HepG2 (cell line): ENCODE results near the gene STAT4. TPM values are rescaled to one million over a fixed set of nuclear protein-coding genes. Genes with fewer than 3 reads are reported as not detected.

Experiments
- ATAC-seq: fragments of 200-7000 bp; cut with Tn5 transposase; 3 replicates; pipeline ENCODE4 v1.9.1; 2020; ENCODE audit warnings: mild to moderate bottlenecking, moderate library complexity
- BruUV-seq: library from RNA; stranded (reverse); fragments of 400-500 nt; replicated peaks from 2 replicates; lab custom pipeline; 2021; lab: Mats Ljungman, UMichigan
- CTCF ChIA-PET: fragments of 300-600 bp; formaldehyde crosslinking; extraction: SDS; loops from one replicate; lab custom pipeline; 2021; ENCODE audit warnings: low total read pairs, inconsistent platforms, low intra/inter-chr PET ratio; lab: Yijun Ruan, JAX
- POLR2A ChIA-PET: fragments of 350-600 bp; sonication (Branson Sonifier 250); formaldehyde crosslinking; loops from one replicate; lab custom pipeline; 2020; ENCODE audit warnings: antibody characterized with exemption, inconsistent platforms; lab: Yijun Ruan, JAX
- DNase-seq: peaks from one replicate; pipeline ENCODE4 v3.0.0-alpha.2; 2015; ENCODE audit warnings: low spot score
- FAIRE-seq: peaks from 3 replicates; lab custom pipeline; 2011; peaks lifted over from hg19 to GRCh38; lab: Jason Lieb, UNC
- H2AFZ ChIP-seq: one replicate; pipeline ENCODE4 v1.6.1; 2011; ENCODE audit warnings: low read length, inconsistent platforms
- H3K27ac ChIP-seq: fragments of 300-600 bp; 3 replicates; pipeline ENCODE4 v1.8.0; 2011; ENCODE audit warnings: mixed run types, mild to moderate bottlenecking, mixed read lengths, low read length, inconsistent platforms; ENCODE audit not compliant: insufficient read depth; ENCODE audit errors: extremely low read length
- H3K27me3 ChIP-seq, 2 experiments: fragments of 200-600 bp in 1 of 2; 2 replicates in 1 of 2; 3 replicates in 1 of 2; pipeline versions ENCODE4 v1.6.0 to v1.8.0; 2011; ENCODE audit warnings: low read length in 2 of 2, mild to moderate bottlenecking in 2 of 2, moderate library complexity in 2 of 2, inconsistent platforms in 1 of 2; ENCODE audit not compliant: insufficient read depth in 2 of 2, control insufficient read depth in 1 of 2
- H3K36me3 ChIP-seq, 2 experiments: fragments of 200-600 bp in 1 of 2; replicated peaks in 1 of 2; 2 replicates in 1 of 2; 3 replicates in 1 of 2; pipeline versions ENCODE4 v1.5.1 to v1.8.0; 2011; ENCODE audit warnings: low read length in 2 of 2, inconsistent platforms in 1 of 2; ENCODE audit not compliant: insufficient read depth in 2 of 2, control insufficient read depth in 1 of 2
- H3K4me1 ChIP-seq: 2 replicates; pipeline ENCODE4 v1.5.1; 2012; ENCODE audit warnings: low read length, inconsistent platforms; ENCODE audit not compliant: insufficient read depth
- H3K4me2 ChIP-seq: 2 replicates; pipeline ENCODE4 v1.6.0; 2011; ENCODE audit warnings: low read depth, low read length, inconsistent platforms
- H3K4me3 ChIP-seq, 3 experiments: fragments of 200-600 bp in 1 of 3; sonication (generic), shearing (Covaris generic) in 1 of 3; replicated peaks in 1 of 3; 2 replicates each; pipeline ENCODE4 v1.5.1; 2011 to 2016; ENCODE audit warnings: low read length in 3 of 3, inconsistent platforms in 2 of 3, low read depth in 2 of 3, mild to moderate bottlenecking in 2 of 3, control low read depth in 1 of 3, mixed read lengths in 1 of 3; ENCODE audit not compliant: insufficient read depth in 1 of 3
- H3K79me2 ChIP-seq: one replicate; pipeline ENCODE4 v1.6.1; 2011; ENCODE audit warnings: low read length, inconsistent platforms; ENCODE audit not compliant: insufficient read depth
- H3K9ac ChIP-seq: 2 replicates; pipeline ENCODE4 v1.6.0; 2011; ENCODE audit warnings: mild to moderate bottlenecking, low read depth, low read length, inconsistent platforms; ENCODE audit not compliant: insufficient read depth
- H3K9me3 ChIP-seq: 2 replicates; pipeline ENCODE4 v1.5.1; 2012; ENCODE audit warnings: mild to moderate bottlenecking, low read length
- H4K20me1 ChIP-seq: 2 replicates; pipeline ENCODE4 v1.6.0; 2011; ENCODE audit warnings: inconsistent platforms, mild to moderate bottlenecking, low read length, moderate library complexity; ENCODE audit not compliant: insufficient read depth
- IKZF4 ChIP-seq: sonication (generic); formaldehyde crosslinking; IDR thresholded peaks from 2 replicates; pipeline ENCODE4 v1.5.1; 2020; ENCODE audit warnings: borderline replicate concordance, mild to moderate bottlenecking, low read depth, missing genetic modification reagents; ENCODE audit errors: not compliant biosample characterization
- KDM5B ChIP-seq: sonication (generic); formaldehyde crosslinking; IDR thresholded peaks from 2 replicates; pipeline ENCODE4 v1.4.0; 2020; ENCODE audit warnings: missing genetic modification reagents, mild to moderate bottlenecking, borderline replicate concordance
- MTF1 ChIP-seq: sonication (generic); formaldehyde crosslinking; IDR thresholded peaks from 2 replicates; pipeline ENCODE4 v1.5.0; 2020; ENCODE audit warnings: missing genetic modification reagents
- MXD3 ChIP-seq: IDR thresholded peaks from 2 replicates; pipeline ENCODE4 v1.6.1; 2016; ENCODE audit warnings: mild to moderate bottlenecking, missing biosample characterization, missing genetic modification reagents
- SP5 ChIP-seq: IDR thresholded peaks from 2 replicates; pipeline ENCODE4 v1.6.1; 2016; ENCODE audit warnings: low read depth, borderline replicate concordance
- XBP1 ChIP-seq: sonication (generic); formaldehyde crosslinking; IDR thresholded peaks from 2 replicates; pipeline ENCODE4 v1.5.0; 2020; ENCODE audit warnings: missing genetic modification reagents
- ZNF33A ChIP-seq: sonication (generic); formaldehyde crosslinking; IDR thresholded peaks from 2 replicates; pipeline ENCODE4 v1.5.1; 2020; ENCODE audit warnings: missing genetic modification reagents, mild to moderate bottlenecking, moderate library complexity, borderline replicate concordance
- WGBS: methylation state at CpG from one replicate; pipeline ENCODE4 v1.1.6; 2017; ENCODE audit warnings: low lambda C conversion rate; 5-methylcytosine and 5-hydroxymethylcytosine counted together
- in situ Hi-C: cut with HindIII; loops from 2 replicates; pipeline ENCODE4 v1.10.0; 2017; ENCODE audit warnings: low pct_unique_long_range_greater_than_20kb; ENCODE audit not compliant: extremely low pct_ligation_motif_present
- intact Hi-C: fragments of 100-400 bp; cut with micrococcal nuclease; formaldehyde crosslinking; loops from one replicate; pipeline ENCODE4 v1.10.0; 2022; ENCODE audit not compliant: unreplicated experiment
- polyA plus RNA-seq, 8 experiments: library from polyadenylated mRNA; depleted of rRNA in 3 of 8; stranded (reverse) in 7 of 8; unstranded in 1 of 8; fragments of >200 nt; fragmentation: Illumina TruSeq in 4 of 8; extraction: Trizol in 4 of 8; gene quantifications; 2 replicates each; pipeline versions ENCODE4 v1.2.1 to v1.2.3, GENCODE V29; 2011 to 2016; ENCODE audit warnings: low read depth in 4 of 8, missing spikeins in 1 of 8, mixed read lengths in 1 of 8; ENCODE audit not compliant: insufficient read depth in 1 of 8
- total RNA-seq, 5 experiments: library from RNA; depleted of rRNA; stranded (reverse); fragments of >200 nt; fragmentation: Illumina TruSeq; extraction: Trizol; gene quantifications; 2 replicates each; pipeline ENCODE4 v1.2.3, GENCODE V29; 2016; ENCODE audit warnings: low read depth in 1 of 5

The STAT4 gene
- total and polyA plus RNA-seq, 2 of the 13 experiments (the other 11 are each of a cell fraction or from before 2014, with no cell fraction given) = 0.37 TPM; not detected in 1

GRCh38 chr2:191056228-191056627 lies 94.6 kb downstream of the STAT4 start:
- in situ Hi-C loops = loop anchor here (25.0 kb wide), 1 partner anchor 456 kb away; no protein-coding TSS in a partner anchor
- BruUV-seq = no TSS peak
- Histone ChIP-seq H3K4me1 (no peaks in the 10 kb centered on the region), H3K4me2 (no peak overlapping the region), H4K20me1 (no peaks in the 10 kb centered on the region), H3K4me3 (no peak overlapping the region), H3K27ac (no peak overlapping the region), H2AFZ (no peak overlapping the region), H3K9me3 (no peaks in the 10 kb centered on the region), H3K9ac (no peak overlapping the region), H3K27me3 (peaks cover 0 to 1% of the 10 kb centered on the region in 2 experiments; a peak in 2 of 5 replicates), H3K36me3 (no peaks in the 10 kb centered on the region), H3K79me2 (no peaks in the 10 kb centered on the region)
- DNase-seq (no peak), FAIRE-seq (no peak), ATAC-seq (no peak)
- TF ChIP-seq IKZF4 (CRISPR knock-in tag) = no peak
- no peak for TF ChIP-seq MTF1 (CRISPR knock-in tag)
- no peak for TF ChIP-seq XBP1 (CRISPR knock-in tag)
- TF ChIP-seq MXD3 (CRISPR knock-in tag) = no peak
- no peak for TF ChIP-seq ZNF33A (CRISPR knock-in tag)
- ChIA-PET CTCF (no interaction called here), POLR2A (no interaction called here)
- intact Hi-C loops = no loop called here
- WGBS = 65% methylated on average over 2 of the region's 2 CpGs

GRCh38 chr2:191053256-191053655 lies 97.5 kb downstream of the STAT4 start:
- Histone ChIP-seq H3K4me3 (no peak overlapping the region), H3K36me3 (no peaks in the 10 kb centered on the region), H4K20me1 (no peaks in the 10 kb centered on the region), H3K4me2 (no peak overlapping the region), H2AFZ (no peak overlapping the region), H3K27me3 (peaks cover 0 to 1% of the 10 kb centered on the region in 2 experiments; a peak in 2 of 5 replicates), H3K79me2 (no peaks in the 10 kb centered on the region), H3K27ac (no peak overlapping the region), H3K9ac (no peak overlapping the region), H3K4me1 (peaks cover 17% of the 10 kb centered on the region), H3K9me3 (no peaks in the 10 kb centered on the region)
- no peak for ATAC-seq
- no peak for FAIRE-seq
- BruUV-seq = no TSS peak
- TF ChIP-seq SP5 (CRISPR knock-in tag) (no peak), KDM5B (no peak)
- in situ Hi-C loops = loop anchor here (5.0 to 25.0 kb wide), 2 partner anchors 99 to 459 kb away; partner anchors contain the start of gene STAT4
- intact Hi-C loops = loop anchor here (5.0 kb wide), 2 partner anchors 164 to 449 kb away; no protein-coding TSS in a partner anchor
- DNase-seq = no peak
- CTCF ChIA-PET = interaction anchor here (1.5 kb wide), 1 partner anchor 101 kb away, joined by 4 read pairs; no protein-coding TSS in a partner anchor
- POLR2A ChIA-PET = no interaction called here
- WGBS = 6% methylated on average over 6 of the region's 6 CpGs
